ENCODE results near the gene COL11A1.

Gene COL11A1

DNA sequence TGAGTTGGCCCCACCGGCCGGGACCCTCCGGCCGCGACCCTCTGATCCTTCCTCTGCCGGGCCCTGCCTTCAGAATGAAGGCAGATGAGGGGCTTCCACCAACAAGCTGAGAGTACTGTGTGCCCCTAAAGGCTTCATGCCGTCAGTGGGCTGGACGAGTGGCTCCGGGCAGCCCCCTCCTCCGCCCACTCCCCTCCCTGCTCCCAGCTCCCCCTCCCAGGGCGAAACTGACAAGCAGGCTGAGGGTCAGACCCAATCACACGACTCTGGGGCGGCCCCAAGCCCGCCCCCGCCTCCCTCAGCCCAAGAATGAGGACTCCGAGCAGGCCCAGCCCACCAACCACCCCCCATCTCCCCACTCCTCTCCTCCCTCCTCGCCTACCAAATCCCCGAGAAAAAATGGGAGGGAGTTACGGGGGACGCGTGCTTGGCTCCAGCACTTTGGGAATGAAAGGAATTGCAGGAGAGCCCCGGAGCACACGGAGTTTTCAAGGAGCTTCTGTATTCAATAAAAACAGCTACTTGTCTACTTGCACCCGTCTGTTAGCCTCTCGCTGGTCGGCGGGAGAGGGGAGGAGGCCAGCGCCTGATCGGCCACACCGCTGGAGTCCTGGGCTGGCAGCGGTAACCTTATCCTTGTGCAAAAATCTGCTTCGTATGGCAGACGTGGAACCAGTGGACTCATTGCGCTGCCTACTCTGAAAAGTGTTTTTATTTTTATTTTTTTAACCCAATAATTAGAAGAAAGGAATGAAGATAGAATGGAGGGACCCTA is at the start of gene COL11A1:
COL11A1 (minus strand) TSS at position 147 of the 775 bp plus-strand sequence. CDS start 344 bp downstream, outside the sequence.
- DNase-seq (ENCODE audit: insufficient read length, low spot score) (no peak), FAIRE-seq (no peak)
- TF ChIP-seq, protein P1, sequence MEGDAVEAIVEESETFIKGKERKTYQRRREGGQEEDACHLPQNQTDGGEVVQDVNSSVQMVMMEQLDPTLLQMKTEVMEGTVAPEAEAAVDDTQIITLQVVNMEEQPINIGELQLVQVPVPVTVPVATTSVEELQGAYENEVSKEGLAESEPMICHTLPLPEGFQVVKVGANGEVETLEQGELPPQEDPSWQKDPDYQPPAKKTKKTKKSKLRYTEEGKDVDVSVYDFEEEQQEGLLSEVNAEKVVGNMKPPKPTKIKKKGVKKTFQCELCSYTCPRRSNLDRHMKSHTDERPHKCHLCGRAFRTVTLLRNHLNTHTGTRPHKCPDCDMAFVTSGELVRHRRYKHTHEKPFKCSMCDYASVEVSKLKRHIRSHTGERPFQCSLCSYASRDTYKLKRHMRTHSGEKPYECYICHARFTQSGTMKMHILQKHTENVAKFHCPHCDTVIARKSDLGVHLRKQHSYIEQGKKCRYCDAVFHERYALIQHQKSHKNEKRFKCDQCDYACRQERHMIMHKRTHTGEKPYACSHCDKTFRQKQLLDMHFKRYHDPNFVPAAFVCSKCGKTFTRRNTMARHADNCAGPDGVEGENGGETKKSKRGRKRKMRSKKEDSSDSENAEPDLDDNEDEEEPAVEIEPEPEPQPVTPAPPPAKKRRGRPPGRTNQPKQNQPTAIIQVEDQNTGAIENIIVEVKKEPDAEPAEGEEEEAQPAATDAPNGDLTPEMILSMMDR (IDR thresholded peaks at IDR 0.05; ENCODE audit: insufficient read depth, missing control alignments): no peak

DNA sequence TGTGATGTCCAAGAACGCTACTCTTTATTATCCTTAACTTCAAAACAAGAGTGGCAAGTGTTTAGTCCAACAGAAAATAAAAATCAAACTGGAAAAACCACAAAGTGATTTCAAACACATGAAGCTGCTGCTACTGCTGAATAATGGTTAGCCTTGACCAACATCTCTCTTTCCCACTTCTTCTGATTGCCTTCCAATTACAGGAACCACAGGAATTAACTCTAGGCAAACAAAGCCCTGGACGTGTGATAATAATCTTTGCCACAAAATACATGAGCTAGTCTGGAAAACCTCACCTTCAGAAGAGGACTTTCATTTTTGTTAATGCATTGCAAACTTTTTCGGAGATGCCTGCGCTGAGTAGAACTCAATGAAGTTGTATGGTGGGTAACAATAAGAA is 48.6 kb upstream of the COL11A1 start:
- TF ChIP-seq, protein P1 (IDR thresholded peaks at IDR 0.05; ENCODE audit: insufficient read depth, missing control alignments): no peak
- DNase-seq (ENCODE audit: insufficient read length, low spot score) (no peak), FAIRE-seq (no peak)

DNA sequence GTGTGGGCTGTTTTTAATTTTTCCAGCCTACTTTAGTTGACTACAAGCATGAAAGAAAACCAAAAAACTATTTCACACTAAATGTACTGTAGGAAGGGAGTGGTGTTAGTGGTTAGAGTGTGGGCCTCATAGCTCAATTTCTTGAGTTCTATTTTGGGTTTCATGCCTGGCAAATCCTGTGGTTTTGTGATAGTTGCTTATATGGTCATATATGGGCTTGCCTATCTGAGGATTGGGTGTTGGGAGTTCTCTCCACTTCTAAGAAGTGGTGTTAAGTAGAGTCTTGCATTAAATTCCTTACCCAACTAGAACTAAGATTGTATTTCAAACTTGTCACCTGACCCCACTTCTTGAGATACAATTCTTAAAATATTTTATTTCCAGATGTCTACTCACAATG is 37.8 kb upstream of the COL11A1 start:
- TF ChIP-seq, protein P1 (IDR thresholded peaks at IDR 0.05; ENCODE audit: insufficient read depth, missing control alignments): no peak
- FAIRE-seq: no peak
- no peak for DNase-seq (ENCODE audit: insufficient read length, low spot score)

DNA sequence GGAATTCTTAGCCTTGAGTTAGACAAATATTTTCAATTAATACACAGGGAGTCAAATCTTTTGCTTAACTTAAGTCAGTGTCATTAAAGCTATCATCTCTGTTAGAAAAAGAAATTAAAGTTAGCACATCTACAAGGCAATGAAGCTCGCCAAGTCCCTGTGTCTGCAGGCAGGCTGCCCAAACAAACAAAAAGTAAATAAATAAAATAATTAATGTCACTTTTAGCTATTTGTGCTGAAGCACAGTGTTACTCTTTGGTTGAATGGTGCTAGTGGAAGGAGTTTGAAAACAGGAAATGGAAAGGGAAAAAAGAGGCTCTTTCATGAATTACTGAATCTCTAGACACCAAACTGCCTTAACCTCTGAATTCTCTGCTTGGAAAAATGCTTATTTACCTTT is 37.1 kb upstream of the COL11A1 start:
- no peak for DNase-seq (ENCODE audit: insufficient read length, low spot score)
- TF ChIP-seq, protein P1 (IDR thresholded peaks at IDR 0.05; ENCODE audit: insufficient read depth, missing control alignments): no peak
- no peak for FAIRE-seq

DNA sequence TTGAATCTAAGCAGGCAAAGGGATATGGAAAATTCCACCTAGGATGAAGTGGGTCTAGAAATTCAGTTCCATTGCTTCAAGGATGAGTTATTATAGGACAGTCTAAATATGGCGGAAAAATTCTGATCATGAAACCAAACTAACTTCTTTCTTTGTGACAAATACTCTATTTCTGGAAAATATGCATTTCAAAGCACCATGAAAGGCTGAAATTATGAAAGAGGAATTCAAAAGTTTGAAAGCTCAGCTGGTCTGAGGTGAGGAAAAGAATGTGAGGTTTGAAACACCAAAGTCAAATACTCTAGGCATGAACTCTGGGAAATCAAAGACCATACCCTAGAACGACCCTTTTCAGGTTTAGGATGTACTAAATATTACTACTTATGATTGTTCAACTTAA is 36.4 kb upstream of the COL11A1 start:
- FAIRE-seq: no peak
- TF ChIP-seq, protein P1 (IDR thresholded peaks at IDR 0.05; ENCODE audit: insufficient read depth, missing control alignments): no peak

DNA sequence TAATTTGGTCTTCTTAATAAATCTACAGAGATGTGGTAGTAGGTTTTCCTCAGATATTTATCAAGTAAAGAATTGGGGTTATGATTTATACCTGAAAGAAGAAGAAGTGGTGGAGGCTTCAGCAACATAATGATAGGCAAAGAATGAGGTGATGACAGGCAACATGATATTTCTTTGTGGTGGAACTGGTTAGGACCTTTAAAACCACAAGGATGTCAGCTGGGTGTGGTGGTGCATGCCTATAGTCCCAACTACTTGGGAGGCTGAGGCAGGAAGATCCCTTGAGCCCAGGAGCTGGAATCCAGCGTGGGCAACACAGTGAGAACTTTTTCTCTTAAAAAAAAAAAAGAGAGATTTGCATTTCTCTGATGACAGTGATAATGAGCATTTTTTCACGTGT is 34.1 kb upstream of the COL11A1 start:
- DNase-seq (ENCODE audit: insufficient read length, low spot score): no peak
- FAIRE-seq: no peak
- TF ChIP-seq, protein P1 (IDR thresholded peaks at IDR 0.05; ENCODE audit: insufficient read depth, missing control alignments): no peak

More for the DNA sequence above, 36.4 kb upstream of the COL11A1 start:
- DNase-seq (ENCODE audit: insufficient read length, low spot score): no peak

DNA sequence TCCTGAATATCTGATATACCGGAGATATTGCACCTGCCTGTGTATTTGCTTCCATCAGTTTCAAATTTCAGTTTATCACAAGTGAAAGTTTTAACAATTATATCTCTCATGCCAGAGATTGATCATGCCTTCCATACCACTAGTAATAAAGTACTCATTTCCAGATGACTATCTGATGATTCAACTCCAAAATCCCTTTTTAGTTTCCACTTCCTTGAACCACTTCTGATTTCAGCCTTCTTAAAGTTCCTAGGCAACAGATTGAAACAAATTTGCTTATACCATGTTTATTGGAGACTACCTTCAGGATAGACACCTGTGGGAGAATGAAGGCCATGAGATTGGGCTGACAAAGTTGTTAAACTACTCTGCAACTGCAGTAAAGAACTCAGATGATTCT is 21.5 kb upstream of the COL11A1 start:
- DNase-seq (ENCODE audit: insufficient read length, low spot score): no peak
- FAIRE-seq: no peak

More for the DNA sequence above, 21.5 kb upstream of the COL11A1 start:
- TF ChIP-seq, protein P1 (IDR thresholded peaks at IDR 0.05; ENCODE audit: insufficient read depth, missing control alignments): no peak
